Right ventricle myocardium inferior (tissue), 1 donor: ENCODE results near the gene CHL1. TPM values are rescaled to one million over a fixed set of nuclear protein-coding genes. Genes with fewer than 3 reads are reported as not detected.
"Not testable (repeated sequence)": the region's sequence is repeated elsewhere in the genome, so short reads cannot be mapped to it uniquely, and the experiment has no call there.

Experiments used
- ATAC-seq: fragments of 200-7000 bp; cut with Tn5 transposase; one replicate; pipeline ENCODE4 v1.9.1; 2020; ENCODE audit warnings: mild to moderate bottlenecking, moderate library complexity
- DNase-seq: peaks from one replicate; pipeline ENCODE4 v3.0.0; 2021; ENCODE audit errors: missing footprints
- intact Hi-C: fragments of 100-400 bp; cut with DNase I; formaldehyde crosslinking; loops from one replicate; pipeline ENCODE4 v1.11.0; 2022
- total RNA-seq: library from RNA; stranded (reverse); fragmentation: NEBNext Ultra II Directional; extraction: Animal tissue kit (Norgen Biotek cat#: 25700); gene quantifications from one replicate; pipeline ENCODE4 v1.2.1, GENCODE V29; 2021
- donor health status: DM: no; HTN: yes; CAD: no; lungs with severe emphysema.

The CHL1 gene
- total RNA-seq, 1 donor from 2014 or later, result 24.8 TPM

DNA sequence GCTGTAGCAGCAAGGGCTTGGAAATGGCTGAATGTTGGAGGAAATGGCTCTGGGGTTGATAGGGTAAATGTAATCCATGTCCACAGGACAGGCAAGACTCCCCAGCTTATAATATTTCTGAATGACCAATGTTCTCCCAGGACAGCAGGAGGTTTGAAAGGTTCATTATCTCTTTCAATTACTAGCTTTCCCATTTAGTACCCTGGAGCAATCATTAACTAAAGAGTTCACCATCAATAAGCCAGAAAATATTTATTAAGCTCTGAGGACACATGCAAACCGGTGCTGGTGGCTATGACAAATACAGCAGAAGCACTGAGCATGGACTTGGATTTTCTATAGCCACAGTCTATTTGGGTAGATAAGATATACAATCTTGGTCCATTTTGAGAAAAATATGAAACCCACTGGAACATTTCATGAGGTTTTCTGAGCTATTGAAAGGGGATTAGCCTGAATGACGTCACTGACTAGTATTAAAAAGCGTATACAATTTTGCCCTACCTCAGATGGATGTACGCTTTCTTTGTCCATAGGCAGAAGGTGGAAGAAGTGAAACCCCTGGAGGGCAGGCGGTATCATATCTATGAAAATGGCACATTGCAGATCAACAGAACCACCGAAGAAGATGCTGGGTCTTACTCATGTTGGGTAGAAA lies 166.2 kb downstream of the CHL1 start:
- ATAC-seq (no peak), DNase-seq (no peak)
- intact Hi-C loops, result no loop called here

DNA sequence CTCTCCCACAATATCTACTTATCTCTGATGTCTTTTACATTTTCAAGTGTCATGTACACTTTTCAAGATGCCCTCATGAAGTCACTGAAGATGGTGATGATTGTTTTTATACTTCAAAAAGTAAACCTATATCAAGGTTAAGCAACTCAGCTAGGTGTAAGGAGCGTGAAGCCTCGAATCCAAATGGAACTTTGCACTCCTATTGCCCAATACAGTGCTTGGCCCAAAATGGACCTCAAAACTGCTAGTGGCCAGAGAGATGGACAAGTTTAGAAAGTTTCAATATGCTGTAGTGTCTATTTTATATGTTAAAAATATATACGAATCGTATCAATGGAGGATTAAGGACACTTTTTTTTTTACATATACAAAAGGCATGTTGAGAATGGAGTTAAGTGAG lies 167.7 kb downstream of the CHL1 start:
- ATAC-seq (no peak), DNase-seq (no peak)
- intact Hi-C loops, result no loop called here

DNA sequence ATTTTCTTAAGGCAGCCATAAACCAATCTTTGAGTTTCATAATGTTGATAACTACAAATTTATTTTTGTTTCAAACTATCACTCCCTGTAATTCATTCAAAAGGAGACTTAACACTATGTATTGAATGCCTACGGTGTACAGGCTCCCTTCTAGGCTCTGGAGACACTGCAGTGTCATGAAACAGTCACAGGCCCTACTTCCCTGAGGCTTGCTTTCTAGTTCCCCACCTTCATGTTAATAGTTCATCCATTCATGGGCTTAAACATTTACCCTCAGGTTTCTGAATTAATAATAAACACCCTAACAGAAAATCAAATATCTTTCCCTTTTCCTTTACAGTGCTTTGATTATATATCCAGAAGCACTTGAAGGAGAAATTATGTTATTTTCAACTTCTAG lies 168.7 kb downstream of the CHL1 start:
- intact Hi-C loops, result no loop called here
- DNase-seq (no peak), ATAC-seq (no peak)

GRCh38 chr3:366253-366652 lies 169.7 kb downstream of the CHL1 start:
- intact Hi-C loops, DNase-seq, ATAC-seq: not testable (repeated sequence)

DNA sequence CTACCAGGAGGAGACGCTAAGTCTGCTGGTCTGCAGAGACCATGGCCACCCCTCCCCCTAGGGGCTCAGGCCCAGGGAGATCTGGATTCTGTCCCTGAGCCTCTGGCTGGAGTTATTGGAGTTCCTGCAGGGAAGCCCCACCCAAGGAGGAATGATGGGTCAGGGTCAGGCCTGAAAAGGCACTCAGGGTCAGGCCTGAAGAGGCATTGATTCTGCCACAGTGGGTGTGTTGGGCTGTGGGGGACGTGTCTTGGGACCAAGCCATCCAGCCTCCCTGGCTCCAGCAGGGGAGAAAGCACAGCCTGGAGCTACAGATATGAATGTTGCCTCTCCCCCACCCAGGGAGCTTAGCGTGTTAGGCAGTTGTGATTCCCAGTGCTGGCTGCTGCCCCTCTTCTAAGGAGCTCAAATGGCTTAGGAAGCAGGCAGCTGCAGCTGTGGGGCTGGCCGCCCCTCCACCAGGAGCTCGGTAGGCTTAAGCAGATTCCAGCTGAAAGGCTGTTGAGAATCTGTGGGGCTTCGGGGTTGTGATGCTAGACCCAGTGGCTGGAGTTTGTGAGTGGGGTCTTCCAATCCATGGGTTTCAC lies 176.7 kb downstream of the CHL1 start:
- ATAC-seq (no peak), DNase-seq (no peak)
- intact Hi-C loops, result no loop called here

DNA sequence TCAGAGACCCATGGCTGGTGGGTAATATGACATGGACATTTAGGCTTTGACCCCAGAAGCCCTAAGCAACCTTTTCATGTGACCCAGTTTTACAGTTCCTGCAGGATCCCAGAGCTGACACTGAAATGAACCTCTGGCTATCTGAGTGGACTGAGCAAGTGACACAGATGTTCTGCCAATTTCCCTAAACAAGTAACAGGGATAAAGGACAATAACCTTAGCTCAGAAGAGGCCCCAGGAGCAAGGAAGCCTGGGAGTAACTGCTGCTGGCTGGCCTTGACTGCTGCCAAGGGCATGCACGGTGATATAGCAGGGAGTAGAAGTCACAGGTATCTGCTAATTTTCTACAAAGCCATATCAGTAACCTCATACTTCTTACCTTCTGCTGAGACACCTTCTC lies 177.9 kb downstream of the CHL1 start:
- ATAC-seq (peak; percentile 87), DNase-seq (no peak)
- intact Hi-C loops, result no loop called here

DNA sequence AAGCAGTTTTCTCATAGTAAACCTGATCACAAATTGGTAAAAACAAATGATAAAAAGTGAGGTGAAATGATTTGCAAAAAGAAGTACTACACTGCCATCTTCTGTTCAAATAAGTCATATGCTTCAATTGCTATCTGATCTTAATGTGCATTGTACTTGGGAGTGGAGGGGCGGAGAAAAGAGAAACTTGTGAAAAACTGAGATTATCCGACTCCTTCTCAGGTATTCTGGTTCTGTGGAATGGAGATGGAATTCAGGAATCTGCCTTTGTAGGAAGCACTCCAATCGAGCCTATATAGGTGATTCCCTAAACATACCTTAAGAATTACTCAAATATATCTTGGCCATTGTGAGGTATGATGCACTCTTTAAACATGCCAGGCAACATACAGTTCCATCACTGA lies 180.6 kb downstream of the CHL1 start:
- DNase-seq, result no peak
- ATAC-seq, result no peak
- intact Hi-C loops, result loop anchor here (2.0 kb wide), 1 partner anchor 20 kb away; no protein-coding TSS in a partner anchor

DNA sequence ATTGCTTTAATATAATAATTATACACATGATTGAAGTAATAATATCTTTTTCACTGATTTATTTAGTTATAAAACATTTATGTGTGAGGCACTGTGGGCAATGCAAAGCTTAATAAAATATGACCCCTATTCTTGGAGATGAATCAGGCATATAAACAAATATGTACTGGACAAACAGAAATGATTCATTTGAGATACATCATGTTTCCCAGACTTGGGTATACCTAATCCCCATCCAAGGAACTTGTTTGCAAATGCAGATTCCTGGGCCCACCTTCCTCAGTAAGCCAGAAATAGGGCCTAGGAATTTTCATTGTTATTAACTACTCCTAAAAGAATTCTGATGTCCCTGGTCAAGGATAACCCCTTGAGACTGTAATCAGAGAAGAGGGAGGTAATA lies 184.2 kb downstream of the CHL1 start:
- intact Hi-C loops, result no loop called here
- no peak for ATAC-seq

DNA sequence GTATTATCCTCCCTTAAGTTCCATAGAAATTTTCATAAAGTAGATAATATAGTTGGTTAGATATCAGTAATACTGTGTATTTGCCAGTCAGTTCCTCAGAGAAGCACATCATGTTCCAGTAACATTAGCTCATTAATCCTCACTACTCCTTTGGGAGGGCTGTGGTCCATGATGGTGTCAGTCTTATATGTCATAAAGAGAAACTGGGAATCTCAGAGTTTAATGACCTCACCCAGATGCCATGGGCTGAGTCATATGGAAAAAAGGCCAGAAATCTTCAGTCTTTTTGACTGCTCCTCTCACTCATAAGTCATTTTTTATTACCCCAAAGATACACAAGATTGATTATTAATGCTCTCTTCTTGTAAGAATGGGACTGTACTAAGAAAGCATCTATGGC lies 188.6 kb downstream of the CHL1 start:
- DNase-seq (no peak), ATAC-seq (no peak)
- intact Hi-C loops, result no loop called here

More for the DNA sequence above, 184.2 kb downstream of the CHL1 start:
- no peak for DNase-seq

GRCh38 chr3:394775-395174 lies 198.2 kb downstream of the CHL1 start:
- intact Hi-C loops, result no loop called here
- ATAC-seq (no peak), DNase-seq (no peak)

- ATAC-seq, result no peak
- DNase-seq, result no peak
Observed at GRCh38 chr3:396293-396692, 199.7 kb downstream of the CHL1 start.

DNA sequence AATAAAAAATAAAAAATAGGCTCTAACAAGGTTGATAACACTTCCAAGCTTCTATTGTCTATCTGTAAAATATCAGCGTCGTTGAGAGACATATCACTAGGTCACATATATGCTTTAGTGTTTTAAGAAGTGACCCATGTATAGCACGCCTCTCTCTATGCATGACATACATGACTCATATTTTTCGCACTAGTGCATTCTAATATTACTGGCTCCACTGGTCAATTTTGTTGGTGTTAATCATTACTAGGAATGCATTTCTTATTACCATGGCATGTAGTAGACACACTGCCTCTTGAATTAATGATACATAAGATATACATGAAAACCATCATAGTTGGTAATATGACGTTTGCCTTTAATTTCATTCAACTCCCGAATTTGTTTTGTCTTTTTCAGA lies 203.1 kb downstream of the CHL1 start:
- intact Hi-C loops, result no loop called here
- DNase-seq (no peak), ATAC-seq (no peak)

More at GRCh38 chr3:396293-396692, 199.7 kb downstream of the CHL1 start:
- intact Hi-C loops, result no loop called here

DNA sequence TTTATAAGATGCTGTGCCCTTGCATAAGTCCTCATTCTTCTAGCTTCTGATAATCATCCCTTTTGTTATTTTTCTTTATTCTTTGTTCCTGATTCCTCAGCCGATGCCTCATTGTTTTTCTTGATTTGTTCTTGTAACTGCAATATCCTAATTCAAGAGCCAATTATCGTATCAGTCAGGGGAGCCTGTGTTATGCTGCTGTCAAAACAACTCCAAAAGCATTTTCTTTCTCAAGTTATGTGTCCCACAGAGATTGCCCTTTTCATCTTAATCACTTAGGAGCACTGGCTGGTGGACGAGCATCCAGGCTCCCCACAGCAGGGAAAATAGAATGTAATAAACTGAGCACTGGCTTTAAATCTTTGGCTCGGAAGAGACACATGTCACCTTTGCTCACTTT lies 207.3 kb downstream of the CHL1 start:
- DNase-seq (no peak), ATAC-seq (no peak)
- intact Hi-C loops, result no loop called here

GRCh38 chr3:409011-409410 lies 212.4 kb downstream of the CHL1 start:
- ATAC-seq (no peak), DNase-seq (no peak)
- intact Hi-C loops, result no loop called here

GRCh38 chr3:411226-411625 lies 214.7 kb downstream of the CHL1 start:
- intact Hi-C loops, result no loop called here
- DNase-seq (no peak), ATAC-seq (no peak)

GRCh38 chr3:414063-414462 lies 217.5 kb downstream of the CHL1 start:
- ATAC-seq (no peak), DNase-seq (no peak)
- intact Hi-C loops, result no loop called here

DNA sequence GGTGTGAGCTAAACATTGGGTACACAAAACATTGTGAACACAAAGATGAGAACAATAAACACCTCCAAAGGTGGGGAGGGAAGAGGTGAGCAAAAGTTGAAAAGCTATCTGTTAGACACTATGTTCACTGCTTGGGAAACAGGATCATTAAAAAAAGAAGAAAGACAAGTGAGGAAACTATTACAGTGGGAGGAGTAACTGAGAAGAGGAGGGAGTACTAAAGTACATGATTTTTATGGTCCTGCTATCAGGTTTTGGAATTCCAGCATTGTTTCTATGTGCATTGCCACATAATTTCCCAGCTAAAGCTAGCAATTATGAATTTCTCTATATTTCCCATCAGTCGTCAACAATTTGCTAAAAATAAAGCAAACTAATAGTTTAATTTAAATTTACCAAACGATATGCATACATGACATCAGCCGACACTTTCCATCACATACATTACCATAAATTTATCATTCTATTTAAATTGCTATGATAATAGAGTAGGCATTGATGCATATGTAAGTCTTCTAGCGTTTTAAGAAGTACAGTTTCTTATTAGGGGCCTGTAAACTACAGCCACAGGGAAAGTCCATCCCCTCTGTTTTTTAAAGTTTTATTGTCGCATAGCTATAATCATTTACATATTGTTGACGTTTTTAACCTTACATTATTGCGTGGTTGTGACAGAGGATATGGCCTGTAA lies 221.8 kb downstream of the CHL1 start:
- intact Hi-C loops, result no loop called here
- DNase-seq (no peak), ATAC-seq (no peak)

DNA sequence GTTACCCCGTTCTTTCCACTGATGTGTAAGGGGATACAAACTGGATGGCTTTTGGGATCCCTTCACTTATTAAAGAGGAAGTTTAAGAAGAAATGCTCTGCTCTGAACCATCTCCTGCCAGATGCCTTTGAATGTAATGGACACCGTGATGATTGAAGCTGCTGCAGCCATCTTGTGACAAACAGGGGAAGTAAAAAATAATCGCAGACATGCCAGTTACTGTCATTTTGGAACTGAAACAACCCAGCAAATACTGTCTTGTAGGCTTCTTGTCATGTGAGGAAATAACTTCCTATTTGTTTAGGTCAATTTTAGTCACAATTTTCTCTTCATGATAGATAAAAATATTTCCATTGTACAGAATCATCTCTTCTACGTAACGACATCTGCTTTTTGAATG lies 224.0 kb downstream of the CHL1 start:
- intact Hi-C loops, result no loop called here
- DNase-seq, result no peak
- no peak for ATAC-seq

DNA sequence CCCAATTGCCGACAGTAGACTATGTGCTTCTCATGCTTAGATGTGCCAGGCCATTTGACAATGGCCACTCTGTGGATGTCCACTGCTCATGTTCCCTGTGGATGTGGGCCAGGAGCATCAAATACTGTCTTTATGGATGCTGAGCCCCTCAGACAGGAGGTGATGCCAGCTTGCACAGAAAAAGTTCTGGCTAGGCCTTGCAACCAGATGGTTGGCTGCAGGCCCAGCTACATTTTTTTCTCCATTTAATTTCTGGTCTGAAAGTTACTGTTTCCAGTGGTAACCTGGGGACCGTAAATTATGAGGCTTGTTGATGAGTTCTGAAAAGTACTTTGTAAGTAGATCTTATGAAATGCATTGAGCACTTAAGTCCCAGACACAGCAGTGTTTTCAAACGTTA lies 228.5 kb downstream of the CHL1 start:
- intact Hi-C loops, result no loop called here
- ATAC-seq (no peak), DNase-seq (no peak)

- intact Hi-C loops, result no loop called here
- ATAC-seq (no peak), DNase-seq (no peak)
Observed at GRCh38 chr3:426072-426471, 229.5 kb downstream of the CHL1 start.
